GM12878 (cell line): ENCODE results near the gene MGST3. TPM values are rescaled to one million over a fixed set of nuclear protein-coding genes. Genes with fewer than 3 reads are reported as not detected.

Experiments used
- ATAC-seq: fragments of 200-7000 bp; cut with Tn5 transposase; 3 replicates; pipeline ENCODE4 v1.9.1; 2020; ENCODE audit warnings: mild to moderate bottlenecking, moderate library complexity
- BruUV-seq: library from RNA; stranded (reverse); fragments of 400-500 nt; replicated peaks from 2 replicates; lab custom pipeline; 2021; lab: Mats Ljungman, UMichigan
- CTCF ChIA-PET: fragments of 300-600 bp; sonication (Branson Sonifier 250); formaldehyde crosslinking; extraction: SDS; loops from one replicate; lab custom pipeline; 2021; ENCODE audit warnings: inconsistent platforms; lab: Yijun Ruan, JAX
- POLR2A ChIA-PET: fragments of 350-600 bp; formaldehyde crosslinking; extraction: SDS; loops from one replicate; lab custom pipeline; 2021; ENCODE audit warnings: inconsistent platforms; lab: Charles Lee
- RAD21 ChIA-PET: fragments of 300-600 bp; sonication (Branson Sonifier 250); formaldehyde crosslinking; loops from one replicate; lab custom pipeline; 2023; ENCODE audit warnings: antibody characterized with exemption; ENCODE audit not compliant: unreplicated experiment; lab: Charles Lee
- SMC1A ChIA-PET: fragments of 300-600 bp; sonication (Branson Sonifier 250); formaldehyde crosslinking; loops from one replicate; lab custom pipeline; 2023; ENCODE audit not compliant: unreplicated experiment, uncharacterized antibody; lab: Charles Lee
- DNase-seq: peaks from one replicate; pipeline ENCODE4 v3.0.0-alpha.2; 2011; ENCODE audit warnings: low read depth, low spot score
- FAIRE-seq: peaks from 3 replicates; lab custom pipeline; 2011; peaks lifted over from hg19 to GRCh38; lab: Jason Lieb, UNC
- H2AFZ ChIP-seq: 2 replicates; pipeline ENCODE4 v1.6.0; 2011; ENCODE audit warnings: low read depth, low read length, control low read depth; ENCODE audit not compliant: control insufficient read depth
- H3K27ac ChIP-seq: 2 replicates; pipeline ENCODE4 v1.5.1; 2011; ENCODE audit warnings: control low read depth; ENCODE audit not compliant: control insufficient read depth, insufficient read depth
- H3K27me3 ChIP-seq, 2 experiments: replicated peaks in 1 of 2; 2 replicates each; pipeline versions ENCODE4 v1.6.0 to v1.6.1; 2011; ENCODE audit warnings: low read length in 1 of 2; ENCODE audit not compliant: control insufficient read depth in 2 of 2, insufficient read depth in 2 of 2
- H3K36me3 ChIP-seq, 2 experiments: 2 replicates each; pipeline ENCODE4 v1.5.1; 2011; ENCODE audit warnings: low read length in 1 of 2; ENCODE audit not compliant: control insufficient read depth in 2 of 2, insufficient read depth in 2 of 2
- H3K4me1 ChIP-seq: 2 replicates; pipeline ENCODE4 v1.6.1; 2011; ENCODE audit warnings: mild to moderate bottlenecking, low read length, moderate library complexity, mixed read lengths; ENCODE audit not compliant: control insufficient read depth, insufficient read depth
- H3K4me2 ChIP-seq: 2 replicates; pipeline ENCODE4 v1.6.0; 2011; ENCODE audit warnings: control low read depth; ENCODE audit not compliant: control insufficient read depth, insufficient read depth
- H3K4me3 ChIP-seq: fragments of 200-600 bp; sonication (generic); 2 replicates; pipeline ENCODE4 v1.5.1; 2016
- H3K79me2 ChIP-seq: 2 replicates; pipeline ENCODE4 v1.6.0; 2011; ENCODE audit warnings: low read length; ENCODE audit not compliant: control insufficient read depth, insufficient read depth
- H3K9ac ChIP-seq: 2 replicates; pipeline ENCODE4 v1.8.0; 2011; ENCODE audit warnings: low read length, control low read depth, mixed read lengths; ENCODE audit not compliant: control insufficient read depth, insufficient read depth
- H3K9me3 ChIP-seq: replicated peaks from 3 replicates; pipeline ENCODE4 v1.5.1; 2011; ENCODE audit warnings: mild to moderate bottlenecking, low read length; ENCODE audit not compliant: control insufficient read depth, insufficient read depth
- H4K20me1 ChIP-seq: 2 replicates; pipeline ENCODE4 v1.6.0; 2011; ENCODE audit not compliant: control insufficient read depth, insufficient read depth
- BACH1 ChIP-seq: fragments of 450-650 bp; IDR thresholded peaks from 2 replicates; pipeline ENCODE4 v1.6.1; 2017; ENCODE audit warnings: mild to moderate bottlenecking, borderline replicate concordance
- BCL11A ChIP-seq: IDR thresholded peaks from 2 replicates; pipeline ENCODE4 v1.6.1; 2011; ENCODE audit warnings: low read depth, low read length
- CBX5 ChIP-seq: sonication (generic); IDR thresholded peaks from 2 replicates; pipeline ENCODE4 v1.6.1; 2016; ENCODE audit warnings: low read depth, moderate library complexity, mild to moderate bottlenecking, inconsistent platforms
- CEBPB ChIP-seq, 2 experiments: fragments of 150-350 bp in 1 of 2; IDR thresholded peaks; 2 replicates each; pipeline ENCODE4 v1.6.1; 2012 to 2014; ENCODE audit warnings: low read depth in 2 of 2, low read length in 2 of 2, borderline replicate concordance in 1 of 2, inconsistent platforms in 1 of 2
- CHD1 ChIP-seq: IDR thresholded peaks from 2 replicates; pipeline ENCODE4 v1.6.1; 2012; ENCODE audit warnings: low read depth, low read length, improper control_type of control experiment
- CREM ChIP-seq: IDR thresholded peaks from 2 replicates; pipeline ENCODE4 v1.6.1; 2014; ENCODE audit warnings: antibody characterized with exemption, low read depth
- E2F8 ChIP-seq: fragments of 450-650 bp; IDR thresholded peaks from 2 replicates; pipeline ENCODE4 v1.6.1; 2018; ENCODE audit warnings: mild to moderate bottlenecking, low read depth, moderate library complexity; ENCODE audit not compliant: partially characterized antibody
- HDAC2 ChIP-seq: fragments of 200-600 bp; sonication (generic); IDR thresholded peaks from 2 replicates; pipeline ENCODE4 v1.6.1; 2017
- IKZF2 ChIP-seq, 2 experiments: fragments of 450-650 bp; IDR thresholded peaks; 2 replicates each; pipeline ENCODE4 v1.6.1; 2017; ENCODE audit warnings: mild to moderate bottlenecking in 2 of 2, moderate library complexity in 2 of 2
- NBN ChIP-seq: fragments of 450-650 bp; IDR thresholded peaks from 2 replicates; pipeline ENCODE4 v1.6.1; 2016
- RAD21 ChIP-seq: IDR thresholded peaks from 2 replicates; pipeline ENCODE4 v1.6.1; 2011; ENCODE audit warnings: mild to moderate bottlenecking, low read depth, low read length, moderate library complexity; ENCODE audit not compliant: insufficient read depth
- RBBP5 ChIP-seq: fragments of 200-600 bp; sonication (generic); conservative IDR thresholded peaks from 2 replicates; pipeline ENCODE4 v1.6.1; 2016
- YY1 ChIP-seq: IDR thresholded peaks from 2 replicates; pipeline ENCODE4 v1.6.1; 2011; ENCODE audit warnings: low read depth, mild to moderate bottlenecking, low read length
- WGBS: methylation state at CpG from one replicate; pipeline ENCODE4 v1.1.6; 2016; ENCODE audit warnings: low lambda C conversion rate; ENCODE audit not compliant: insufficient replicate concordance, insufficient coverage; ENCODE audit errors: missing lambda C conversion rate; 5-methylcytosine and 5-hydroxymethylcytosine counted together
- in situ Hi-C: fragments of 300-500 bp; cut with MboI; formaldehyde crosslinking; loops from 9 replicates; pipeline ENCODE4 v1.14.3; 2018; ENCODE audit warnings: mixed read lengths
- intact Hi-C: fragments of 100-400 bp; cut with micrococcal nuclease; formaldehyde crosslinking; loops from one replicate; pipeline ENCODE4 v1.14.2; 2022; ENCODE audit not compliant: unreplicated experiment
- polyA plus RNA-seq, 11 experiments: library from polyadenylated mRNA; depleted of rRNA in 4 of 11; unstranded in 6 of 11; stranded (reverse) in 5 of 11; fragments of >200 nt; fragmentation: Nextera tagmentation in 4 of 11; fragmentation: Illumina TruSeq in 1 of 11; extraction: Ambion mirVana in 4 of 11; extraction: Trizol in 1 of 11; gene quantifications; 1 replicate in 1 of 11; 2 replicates in 10 of 11; pipeline versions ENCODE4 v1.2.1 to v1.2.3, GENCODE V29; 2011 to 2016; ENCODE audit warnings: inconsistent platforms in 2 of 11, missing spikeins in 2 of 11, low read depth in 1 of 11
- total RNA-seq, 4 experiments: library from RNA; depleted of rRNA in 3 of 4; stranded (reverse); fragments of >200 nt in 3 of 4; fragmentation: Illumina TruSeq in 1 of 4; extraction: Trizol in 1 of 4; gene quantifications; 2 replicates each; pipeline versions ENCODE4 v1.2.1 to v1.2.3, GENCODE V29; 2013 to 2021
- TF ChIP-seq, protein P1 (sequence below), 3 experiments: IDR thresholded peaks in 2 of 3; conservative IDR thresholded peaks in 1 of 3; 2 replicates each; pipeline ENCODE4 v1.5.1; 2011; ENCODE audit warnings: low read depth in 3 of 3, low read length in 3 of 3, mild to moderate bottlenecking in 3 of 3, control low read depth in 2 of 3, moderate library complexity in 2 of 3, inconsistent platforms in 1 of 3, mixed read lengths in 1 of 3; ENCODE audit not compliant: control insufficient read depth in 2 of 3, insufficient read depth in 1 of 3; ENCODE audit errors: extremely low read depth in 1 of 3

MGST3 gene
- total and polyA plus RNA-seq, 10 of the 15 experiments (the other 5 are each of a cell fraction or from before 2014, with no cell fraction given) = 37.3 to 145 (median 68.8) TPM

DNA sequence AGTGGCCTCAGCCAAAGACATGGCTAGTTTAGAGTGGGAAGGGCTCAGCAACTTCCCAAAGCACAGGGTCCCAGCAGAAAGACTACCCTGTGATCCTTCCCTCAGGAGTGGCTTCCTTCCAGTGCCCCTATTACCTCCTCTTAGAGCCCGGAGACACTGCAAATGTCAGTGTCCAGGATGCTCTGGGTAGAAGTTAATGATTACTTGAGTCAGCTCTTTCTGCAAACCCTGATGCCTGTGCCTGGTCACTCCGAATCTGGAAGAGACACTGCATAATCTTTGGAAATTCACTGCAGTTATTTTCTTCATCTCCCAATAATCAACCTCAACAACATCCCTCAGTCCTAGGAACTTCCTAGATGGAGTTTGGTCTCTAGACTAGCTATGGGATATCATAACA lies 27.2 kb upstream of the MGST3 start:
- Histone ChIP-seq H3K79me2 (no peaks in the 10 kb centered on the region), H3K36me3 (no peaks in the 10 kb centered on the region), H2AFZ (no peak overlapping the region), H3K4me2 (no peak overlapping the region), H3K9ac (no peak overlapping the region), H3K4me1 (no peaks in the 10 kb centered on the region), H4K20me1 (no peaks in the 10 kb centered on the region), H3K27me3 (no peaks in the 10 kb centered on the region), H3K27ac (no peak overlapping the region), H3K4me3 (no peak overlapping the region), H3K9me3 (no peaks in the 10 kb centered on the region)
- in situ Hi-C loops = loop anchor here (5.0 kb wide), 1 partner anchor 313 kb away; no protein-coding TSS in a partner anchor
- RAD21 ChIA-PET = no interaction called here
- ATAC-seq = no peak
- CTCF ChIA-PET = interaction anchor here (0.7 to 14.1 kb wide), 6 partner anchors 13 to 875 kb away, joined by 3 to 176 read pairs (median 32); no protein-coding TSS in a partner anchor
- no peak for FAIRE-seq
- DNase-seq = no peak
- intact Hi-C loops = loop anchor here (5.0 kb wide), 2 partner anchors 113 to 223 kb away; partner anchors contain the start of gene UCK2
- SMC1A ChIA-PET = no interaction called here
- WGBS = 54% methylated on average over 2 of the region's 2 CpGs
- TF ChIP-seq BACH1 (no peak), RAD21 (no peak), CREM (no peak), CHD1 (no peak)
- no TSS peak for BruUV-seq
- POLR2A ChIA-PET = interaction anchor here (1.3 kb wide), 1 partner anchor 309 kb away, joined by 3 read pairs; no protein-coding TSS in a partner anchor

DNA sequence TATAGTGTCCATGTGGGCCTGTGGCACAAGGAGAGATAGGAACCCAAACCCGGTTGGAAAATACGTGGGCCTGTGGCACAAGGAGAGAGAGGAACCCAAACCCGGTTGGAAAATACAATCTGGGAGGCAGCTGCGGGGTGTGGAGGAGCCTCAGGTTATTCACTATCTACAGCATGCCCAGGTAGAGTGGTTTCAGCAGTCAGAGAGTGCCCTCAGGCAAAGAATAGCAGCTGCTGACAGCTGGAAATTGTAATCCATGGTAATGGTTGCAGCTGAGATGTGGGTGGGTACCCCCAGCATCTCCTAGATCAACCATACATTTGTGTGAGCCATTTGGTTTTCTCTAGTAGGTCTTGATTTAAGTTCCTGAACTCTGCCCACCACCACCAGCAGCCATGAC lies 25.8 kb upstream of the MGST3 start:
- Histone ChIP-seq H3K36me3 (no peaks in the 10 kb centered on the region), H3K4me2 (no peak overlapping the region), H3K27me3 (no peaks in the 10 kb centered on the region), H3K79me2 (no peaks in the 10 kb centered on the region), H3K4me1 (no peaks in the 10 kb centered on the region), H3K9me3 (no peaks in the 10 kb centered on the region), H4K20me1 (no peaks in the 10 kb centered on the region), H2AFZ (no peak overlapping the region), H3K4me3 (no peak overlapping the region), H3K27ac (no peak overlapping the region), H3K9ac (no peak overlapping the region)
- ChIA-PET POLR2A (interaction anchor here (1.3 kb wide), 1 partner anchor 307 kb away, joined by 3 read pairs; no protein-coding TSS in a partner anchor), RAD21 (no interaction called here), SMC1A (interaction anchor here (1.5 kb wide), 1 partner anchor 309 kb away, joined by 4 read pairs; no protein-coding TSS in a partner anchor), CTCF (interaction anchor here (1.5 kb wide), 1 partner anchor 319 kb away, joined by 3 read pairs; no protein-coding TSS in a partner anchor)
- BruUV-seq = no TSS peak
- 32% methylated on average over 4 of the region's 4 CpGs for WGBS
- DNase-seq = no peak
- in situ Hi-C loops = no loop called here
- no peak for ATAC-seq
- intact Hi-C loops = no loop called here
- FAIRE-seq = no peak
- TF ChIP-seq, protein P1, sequence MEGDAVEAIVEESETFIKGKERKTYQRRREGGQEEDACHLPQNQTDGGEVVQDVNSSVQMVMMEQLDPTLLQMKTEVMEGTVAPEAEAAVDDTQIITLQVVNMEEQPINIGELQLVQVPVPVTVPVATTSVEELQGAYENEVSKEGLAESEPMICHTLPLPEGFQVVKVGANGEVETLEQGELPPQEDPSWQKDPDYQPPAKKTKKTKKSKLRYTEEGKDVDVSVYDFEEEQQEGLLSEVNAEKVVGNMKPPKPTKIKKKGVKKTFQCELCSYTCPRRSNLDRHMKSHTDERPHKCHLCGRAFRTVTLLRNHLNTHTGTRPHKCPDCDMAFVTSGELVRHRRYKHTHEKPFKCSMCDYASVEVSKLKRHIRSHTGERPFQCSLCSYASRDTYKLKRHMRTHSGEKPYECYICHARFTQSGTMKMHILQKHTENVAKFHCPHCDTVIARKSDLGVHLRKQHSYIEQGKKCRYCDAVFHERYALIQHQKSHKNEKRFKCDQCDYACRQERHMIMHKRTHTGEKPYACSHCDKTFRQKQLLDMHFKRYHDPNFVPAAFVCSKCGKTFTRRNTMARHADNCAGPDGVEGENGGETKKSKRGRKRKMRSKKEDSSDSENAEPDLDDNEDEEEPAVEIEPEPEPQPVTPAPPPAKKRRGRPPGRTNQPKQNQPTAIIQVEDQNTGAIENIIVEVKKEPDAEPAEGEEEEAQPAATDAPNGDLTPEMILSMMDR (IDR thresholded peaks at IDR 0.05 in 2 of 3, conservative IDR thresholded peaks at IDR 0.05 in 1 of 3; ENCODE audit: control insufficient read depth in 2 of 3, extremely low read depth in 1 of 3, insufficient read depth in 1 of 3, low read depth in 3 of 3, low read length in 3 of 3) = no peak
- TF ChIP-seq BCL11A (no peak), RBBP5 (no peak), CREM (no peak), HDAC2 (no peak), CEBPB (IDR thresholded peaks at IDR 0.05; ENCODE audit: borderline replicate concordance in 1 of 2, low read depth in 2 of 2, low read length in 2 of 2) (no peak), YY1 (no peak), CBX5 (no peak), IKZF2 (IDR thresholded peaks at IDR 0.05) (no peak), E2F8 (no peak), NBN (no peak)
